ENCODE measurements around the gene MRPS23. TPM values are rescaled to one million over a fixed set of nuclear protein-coding genes. Genes with fewer than 3 reads are reported as not detected.

Gene MRPS23
- total and polyA plus RNA-seq, 9 of the 15 experiments (the other 6 are each of a cell fraction or from before 2014, with no cell fraction given) = 59.1 to 298 (median 98.8) TPM

DNA sequence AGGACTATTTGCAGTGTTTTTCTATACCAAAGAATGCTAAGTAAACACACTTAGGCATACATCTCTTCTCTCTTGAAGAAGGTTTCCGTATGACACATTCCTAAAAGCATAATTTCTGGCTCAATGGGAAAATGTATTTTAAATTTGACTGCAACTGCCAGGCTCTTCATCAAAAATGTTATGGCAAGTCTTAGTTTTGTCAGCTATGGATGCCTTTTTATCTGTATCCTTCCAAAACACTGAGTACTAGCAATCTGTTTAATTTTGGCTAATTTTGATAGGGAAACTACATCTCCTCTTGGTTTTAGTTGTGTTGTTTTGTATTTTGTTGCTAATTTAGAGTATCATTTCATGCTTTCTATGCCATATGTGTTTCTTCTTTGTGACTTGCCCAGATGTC lies 35.4 kb downstream of the MRPS23 start:
- peaks cover 35 to 57% of the 10 kb centered on the region in 2 experiments for H3K27me3 ChIP-seq (ENCODE audit: control insufficient read depth in 2 of 2, insufficient read depth in 2 of 2, low read length in 2 of 2)
- no peaks in the 10 kb centered on the region for H4K20me1 ChIP-seq (replicated peaks; ENCODE audit: control insufficient read depth, insufficient read depth, low read length)
- no peak for ATAC-seq
- no peaks in the 10 kb centered on the region for H3K79me2 ChIP-seq (ENCODE audit: control insufficient read depth, insufficient read depth, low read length)
- no peak overlapping the region for H3K4me3 ChIP-seq
- H3K4me1 ChIP-seq (replicated peaks in 1 of 2; ENCODE audit: control insufficient read depth in 2 of 2, insufficient read depth in 2 of 2, low read length in 2 of 2) = peaks cover 0 to 5% of the 10 kb centered on the region in 2 experiments; a peak in 1 of 5 replicates
- ChIA-PET CTCF (ENCODE audit: low intra/inter-chr PET ratio) (no interaction called here), POLR2A (interaction anchor here (0.7 to 0.9 kb wide), 2 partner anchors 9 to 136 kb away, joined by 4 to 7 read pairs; no protein-coding TSS in a partner anchor)
- intact Hi-C loops (cut with micrococcal nuclease) (no loop called here), in situ Hi-C loops (cut with MboI) (no loop called here)
- H3K27ac ChIP-seq (ENCODE audit: extremely low read depth, low read depth, low read length) = no peak overlapping the region
- no peaks in the 10 kb centered on the region for H3K36me3 ChIP-seq (ENCODE audit: control insufficient read depth, insufficient read depth, low read length)
- H3K9ac ChIP-seq (ENCODE audit: insufficient read depth in 1 of 2, low read depth in 2 of 2, low read length in 2 of 2) = no peak overlapping the region
- H3K9me1 ChIP-seq (ENCODE audit: control insufficient read depth, insufficient read depth, low read length) = no peaks in the 10 kb centered on the region
- WGBS (ENCODE audit: insufficient coverage, low coverage, missing lambda C conversion rate) = 0% methylated on average over 1 of the region's 1 CpG
- H3K9me3 ChIP-seq (replicated peaks; ENCODE audit: control insufficient read depth, insufficient read depth, low read depth, low read length) = no peaks in the 10 kb centered on the region
- no peak overlapping the region for H2AFZ ChIP-seq (ENCODE audit: low read depth, low read length)
- FAIRE-seq = no peak
- BruUV-seq (replicated peaks) = no TSS peak
- H3K4me2 ChIP-seq (ENCODE audit: insufficient read depth, low read length) = no peak overlapping the region
- DNase-seq (ENCODE audit: extremely low read depth in 1 of 4, low spot score in 3 of 4) = no peak
- no peak for TF ChIP-seq MYNN (IDR thresholded peaks at IDR 0.05)
- no peak for TF ChIP-seq MYNN (CRISPR knock-in tag; IDR thresholded peaks at IDR 0.05)
- no peak for TF ChIP-seq ZNF134 (CRISPR knock-in tag; conservative IDR thresholded peaks at IDR 0.05)
- TF ChIP-seq CC2D1A (IDR thresholded peaks at IDR 0.05) = no peak
- TF ChIP-seq LARP7 (IDR thresholded peaks at IDR 0.05) = no peak
- no peak for TF ChIP-seq MEF2D (tag; conservative IDR thresholded peaks at IDR 0.05; ENCODE audit: low read depth)
- no peak for TF ChIP-seq CBFB (CRISPR knock-in tag; IDR thresholded peaks at IDR 0.05)
- TF ChIP-seq, protein P1, sequence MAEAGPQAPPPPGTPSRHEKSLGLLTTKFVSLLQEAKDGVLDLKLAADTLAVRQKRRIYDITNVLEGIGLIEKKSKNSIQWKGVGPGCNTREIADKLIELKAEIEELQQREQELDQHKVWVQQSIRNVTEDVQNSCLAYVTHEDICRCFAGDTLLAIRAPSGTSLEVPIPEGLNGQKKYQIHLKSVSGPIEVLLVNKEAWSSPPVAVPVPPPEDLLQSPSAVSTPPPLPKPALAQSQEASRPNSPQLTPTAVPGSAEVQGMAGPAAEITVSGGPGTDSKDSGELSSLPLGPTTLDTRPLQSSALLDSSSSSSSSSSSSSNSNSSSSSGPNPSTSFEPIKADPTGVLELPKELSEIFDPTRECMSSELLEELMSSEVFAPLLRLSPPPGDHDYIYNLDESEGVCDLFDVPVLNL (CRISPR knock-in tag; IDR thresholded peaks at IDR 0.05; ENCODE audit: low read depth) = no peak
- no peak for TF ChIP-seq NEUROD1 (IDR thresholded peaks at IDR 0.05; ENCODE audit: borderline replicate concordance, low read depth, low read length, partially characterized antibody)
- TF ChIP-seq TBP (optimal IDR thresholded peaks at IDR 0.05; ENCODE audit: low read depth, low read length) = no peak
- no peak for TF ChIP-seq SNRNP70 (optimal IDR thresholded peaks at IDR 0.05; ENCODE audit: low read depth, low read length)
- TF ChIP-seq ZNF12 (CRISPR knock-in tag; IDR thresholded peaks at IDR 0.05) = no peak
- TF ChIP-seq, protein P2, sequence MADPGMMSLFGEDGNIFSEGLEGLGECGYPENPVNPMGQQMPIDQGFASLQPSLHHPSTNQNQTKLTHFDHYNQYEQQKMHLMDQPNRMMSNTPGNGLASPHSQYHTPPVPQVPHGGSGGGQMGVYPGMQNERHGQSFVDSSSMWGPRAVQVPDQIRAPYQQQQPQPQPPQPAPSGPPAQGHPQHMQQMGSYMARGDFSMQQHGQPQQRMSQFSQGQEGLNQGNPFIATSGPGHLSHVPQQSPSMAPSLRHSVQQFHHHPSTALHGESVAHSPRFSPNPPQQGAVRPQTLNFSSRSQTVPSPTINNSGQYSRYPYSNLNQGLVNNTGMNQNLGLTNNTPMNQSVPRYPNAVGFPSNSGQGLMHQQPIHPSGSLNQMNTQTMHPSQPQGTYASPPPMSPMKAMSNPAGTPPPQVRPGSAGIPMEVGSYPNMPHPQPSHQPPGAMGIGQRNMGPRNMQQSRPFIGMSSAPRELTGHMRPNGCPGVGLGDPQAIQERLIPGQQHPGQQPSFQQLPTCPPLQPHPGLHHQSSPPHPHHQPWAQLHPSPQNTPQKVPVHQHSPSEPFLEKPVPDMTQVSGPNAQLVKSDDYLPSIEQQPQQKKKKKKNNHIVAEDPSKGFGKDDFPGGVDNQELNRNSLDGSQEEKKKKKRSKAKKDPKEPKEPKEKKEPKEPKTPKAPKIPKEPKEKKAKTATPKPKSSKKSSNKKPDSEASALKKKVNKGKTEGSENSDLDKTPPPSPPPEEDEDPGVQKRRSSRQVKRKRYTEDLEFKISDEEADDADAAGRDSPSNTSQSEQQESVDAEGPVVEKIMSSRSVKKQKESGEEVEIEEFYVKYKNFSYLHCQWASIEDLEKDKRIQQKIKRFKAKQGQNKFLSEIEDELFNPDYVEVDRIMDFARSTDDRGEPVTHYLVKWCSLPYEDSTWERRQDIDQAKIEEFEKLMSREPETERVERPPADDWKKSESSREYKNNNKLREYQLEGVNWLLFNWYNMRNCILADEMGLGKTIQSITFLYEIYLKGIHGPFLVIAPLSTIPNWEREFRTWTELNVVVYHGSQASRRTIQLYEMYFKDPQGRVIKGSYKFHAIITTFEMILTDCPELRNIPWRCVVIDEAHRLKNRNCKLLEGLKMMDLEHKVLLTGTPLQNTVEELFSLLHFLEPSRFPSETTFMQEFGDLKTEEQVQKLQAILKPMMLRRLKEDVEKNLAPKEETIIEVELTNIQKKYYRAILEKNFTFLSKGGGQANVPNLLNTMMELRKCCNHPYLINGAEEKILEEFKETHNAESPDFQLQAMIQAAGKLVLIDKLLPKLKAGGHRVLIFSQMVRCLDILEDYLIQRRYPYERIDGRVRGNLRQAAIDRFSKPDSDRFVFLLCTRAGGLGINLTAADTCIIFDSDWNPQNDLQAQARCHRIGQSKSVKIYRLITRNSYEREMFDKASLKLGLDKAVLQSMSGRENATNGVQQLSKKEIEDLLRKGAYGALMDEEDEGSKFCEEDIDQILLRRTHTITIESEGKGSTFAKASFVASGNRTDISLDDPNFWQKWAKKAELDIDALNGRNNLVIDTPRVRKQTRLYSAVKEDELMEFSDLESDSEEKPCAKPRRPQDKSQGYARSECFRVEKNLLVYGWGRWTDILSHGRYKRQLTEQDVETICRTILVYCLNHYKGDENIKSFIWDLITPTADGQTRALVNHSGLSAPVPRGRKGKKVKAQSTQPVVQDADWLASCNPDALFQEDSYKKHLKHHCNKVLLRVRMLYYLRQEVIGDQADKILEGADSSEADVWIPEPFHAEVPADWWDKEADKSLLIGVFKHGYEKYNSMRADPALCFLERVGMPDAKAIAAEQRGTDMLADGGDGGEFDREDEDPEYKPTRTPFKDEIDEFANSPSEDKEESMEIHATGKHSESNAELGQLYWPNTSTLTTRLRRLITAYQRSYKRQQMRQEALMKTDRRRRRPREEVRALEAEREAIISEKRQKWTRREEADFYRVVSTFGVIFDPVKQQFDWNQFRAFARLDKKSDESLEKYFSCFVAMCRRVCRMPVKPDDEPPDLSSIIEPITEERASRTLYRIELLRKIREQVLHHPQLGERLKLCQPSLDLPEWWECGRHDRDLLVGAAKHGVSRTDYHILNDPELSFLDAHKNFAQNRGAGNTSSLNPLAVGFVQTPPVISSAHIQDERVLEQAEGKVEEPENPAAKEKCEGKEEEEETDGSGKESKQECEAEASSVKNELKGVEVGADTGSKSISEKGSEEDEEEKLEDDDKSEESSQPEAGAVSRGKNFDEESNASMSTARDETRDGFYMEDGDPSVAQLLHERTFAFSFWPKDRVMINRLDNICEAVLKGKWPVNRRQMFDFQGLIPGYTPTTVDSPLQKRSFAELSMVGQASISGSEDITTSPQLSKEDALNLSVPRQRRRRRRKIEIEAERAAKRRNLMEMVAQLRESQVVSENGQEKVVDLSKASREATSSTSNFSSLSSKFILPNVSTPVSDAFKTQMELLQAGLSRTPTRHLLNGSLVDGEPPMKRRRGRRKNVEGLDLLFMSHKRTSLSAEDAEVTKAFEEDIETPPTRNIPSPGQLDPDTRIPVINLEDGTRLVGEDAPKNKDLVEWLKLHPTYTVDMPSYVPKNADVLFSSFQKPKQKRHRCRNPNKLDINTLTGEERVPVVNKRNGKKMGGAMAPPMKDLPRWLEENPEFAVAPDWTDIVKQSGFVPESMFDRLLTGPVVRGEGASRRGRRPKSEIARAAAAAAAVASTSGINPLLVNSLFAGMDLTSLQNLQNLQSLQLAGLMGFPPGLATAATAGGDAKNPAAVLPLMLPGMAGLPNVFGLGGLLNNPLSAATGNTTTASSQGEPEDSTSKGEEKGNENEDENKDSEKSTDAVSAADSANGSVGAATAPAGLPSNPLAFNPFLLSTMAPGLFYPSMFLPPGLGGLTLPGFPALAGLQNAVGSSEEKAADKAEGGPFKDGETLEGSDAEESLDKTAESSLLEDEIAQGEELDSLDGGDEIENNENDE (IDR thresholded peaks at IDR 0.05; ENCODE audit: low read depth, low read length) = no peak

Measured in K562 (cell line).